ENCODE results near the gene INSYN2B. TPM values are rescaled to one million over a fixed set of nuclear protein-coding genes. Genes with fewer than 3 reads are reported as not detected.

INSYN2B gene
- total RNA-seq, 4 donors from 2014 or later = not detected

- DNase-seq = no peak
- no peak for TF ChIP-seq POLR2A (IDR thresholded peaks at IDR 0.05)
- TF ChIP-seq, protein P1, sequence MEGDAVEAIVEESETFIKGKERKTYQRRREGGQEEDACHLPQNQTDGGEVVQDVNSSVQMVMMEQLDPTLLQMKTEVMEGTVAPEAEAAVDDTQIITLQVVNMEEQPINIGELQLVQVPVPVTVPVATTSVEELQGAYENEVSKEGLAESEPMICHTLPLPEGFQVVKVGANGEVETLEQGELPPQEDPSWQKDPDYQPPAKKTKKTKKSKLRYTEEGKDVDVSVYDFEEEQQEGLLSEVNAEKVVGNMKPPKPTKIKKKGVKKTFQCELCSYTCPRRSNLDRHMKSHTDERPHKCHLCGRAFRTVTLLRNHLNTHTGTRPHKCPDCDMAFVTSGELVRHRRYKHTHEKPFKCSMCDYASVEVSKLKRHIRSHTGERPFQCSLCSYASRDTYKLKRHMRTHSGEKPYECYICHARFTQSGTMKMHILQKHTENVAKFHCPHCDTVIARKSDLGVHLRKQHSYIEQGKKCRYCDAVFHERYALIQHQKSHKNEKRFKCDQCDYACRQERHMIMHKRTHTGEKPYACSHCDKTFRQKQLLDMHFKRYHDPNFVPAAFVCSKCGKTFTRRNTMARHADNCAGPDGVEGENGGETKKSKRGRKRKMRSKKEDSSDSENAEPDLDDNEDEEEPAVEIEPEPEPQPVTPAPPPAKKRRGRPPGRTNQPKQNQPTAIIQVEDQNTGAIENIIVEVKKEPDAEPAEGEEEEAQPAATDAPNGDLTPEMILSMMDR (IDR thresholded peaks at IDR 0.05) = no peak
- intact Hi-C loops (cut with DNase I) = no loop called here
- H3K4me1 ChIP-seq = no peaks in the 10 kb centered on the region
- no peak overlapping the region for H3K27ac ChIP-seq
- H3K4me3 ChIP-seq (replicated peaks in 1 of 3) = no peak overlapping the region
- no peaks in the 10 kb centered on the region for H3K36me3 ChIP-seq
- 51 to 56% methylated on average over 11 of the region's 11 CpGs for WGBS, 2 donors
- no peaks in the 10 kb centered on the region for H3K27me3 ChIP-seq
- no peaks in the 10 kb centered on the region for H3K9me3 ChIP-seq
Measured at GRCh38 chr5:170012622-170013021, 32.3 kb upstream of the INSYN2B start.

DNA sequence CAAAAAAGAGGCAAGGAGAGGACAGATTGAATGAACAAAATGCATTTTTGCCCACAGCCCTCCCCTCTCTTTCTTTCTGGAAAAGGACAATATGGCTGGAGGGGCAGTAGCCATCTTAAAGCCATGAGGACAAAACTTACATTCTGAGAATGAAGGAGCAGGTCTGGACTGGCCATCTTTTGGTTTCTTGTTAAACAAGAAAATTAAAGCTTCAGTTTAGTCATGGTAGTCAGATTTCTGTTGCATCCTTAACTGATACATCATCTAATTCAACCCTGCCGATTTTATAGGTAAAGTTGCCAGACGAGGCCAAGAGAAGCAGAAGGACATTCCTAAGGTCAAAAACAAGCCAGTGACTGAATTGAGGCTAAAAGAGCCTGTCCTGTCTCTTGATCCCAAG lies 31.5 kb upstream of the INSYN2B start:
- TF ChIP-seq, protein P1 (IDR thresholded peaks at IDR 0.05) = no peak
- TF ChIP-seq POLR2A (IDR thresholded peaks at IDR 0.05) = no peak
- Histone ChIP-seq H3K36me3 (no peaks in the 10 kb centered on the region), H3K4me3 (replicated peaks in 1 of 3) (no peak overlapping the region), H3K9me3 (no peaks in the 10 kb centered on the region), H3K27ac (no peak overlapping the region), H3K27me3 (no peaks in the 10 kb centered on the region), H3K4me1 (no peaks in the 10 kb centered on the region)
- 83 to 90% methylated on average over 2 of the region's 2 CpGs for WGBS, 2 donors
- no peak for DNase-seq
- intact Hi-C loops (cut with DNase I) = no loop called here

DNA sequence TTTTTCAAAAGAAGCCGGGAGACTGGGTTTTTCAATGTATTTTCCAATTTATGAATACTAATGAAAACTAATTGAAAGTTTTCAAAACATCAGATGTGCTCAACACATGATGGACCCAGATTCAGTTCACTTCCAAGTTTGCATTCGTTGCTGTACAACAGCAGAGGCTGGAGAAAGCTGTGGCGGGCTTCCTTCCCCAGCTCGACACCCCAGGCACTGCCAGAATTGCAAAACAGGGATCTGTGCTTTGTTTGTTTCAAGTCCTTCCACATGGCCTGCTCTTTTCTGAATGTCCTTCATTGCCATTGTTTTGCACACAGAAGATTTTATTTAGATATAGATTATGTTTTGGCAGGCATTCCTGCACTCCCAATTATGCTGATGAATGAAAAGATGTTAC lies 30.3 kb upstream of the INSYN2B start:
- WGBS, 2 donors = 80 to 81% methylated on average over 4 of the region's 4 CpGs
- Histone ChIP-seq H3K27ac (no peak overlapping the region), H3K36me3 (no peaks in the 10 kb centered on the region), H3K9me3 (no peaks in the 10 kb centered on the region), H3K4me1 (no peaks in the 10 kb centered on the region), H3K4me3 (replicated peaks in 1 of 3) (no peak overlapping the region), H3K27me3 (no peaks in the 10 kb centered on the region)
- no peak for TF ChIP-seq POLR2A (IDR thresholded peaks at IDR 0.05)
- TF ChIP-seq, protein P1 (IDR thresholded peaks at IDR 0.05) = no peak
- DNase-seq = no peak
- intact Hi-C loops (cut with DNase I) = no loop called here

GRCh38 chr5:170008376-170008775 lies 28.1 kb upstream of the INSYN2B start:
- no peak for DNase-seq
- Histone ChIP-seq H3K4me1 (no peaks in the 10 kb centered on the region), H3K4me3 (replicated peaks in 1 of 3) (no peak overlapping the region), H3K9me3 (no peaks in the 10 kb centered on the region), H3K36me3 (no peaks in the 10 kb centered on the region), H3K27ac (no peak overlapping the region), H3K27me3 (no peaks in the 10 kb centered on the region)
- intact Hi-C loops (cut with DNase I) = no loop called here
- TF ChIP-seq, protein P1 (IDR thresholded peaks at IDR 0.05) = no peak
- no peak for TF ChIP-seq POLR2A (IDR thresholded peaks at IDR 0.05)
- 80 to 81% methylated on average over 6 of the region's 6 CpGs for WGBS, 2 donors

DNA sequence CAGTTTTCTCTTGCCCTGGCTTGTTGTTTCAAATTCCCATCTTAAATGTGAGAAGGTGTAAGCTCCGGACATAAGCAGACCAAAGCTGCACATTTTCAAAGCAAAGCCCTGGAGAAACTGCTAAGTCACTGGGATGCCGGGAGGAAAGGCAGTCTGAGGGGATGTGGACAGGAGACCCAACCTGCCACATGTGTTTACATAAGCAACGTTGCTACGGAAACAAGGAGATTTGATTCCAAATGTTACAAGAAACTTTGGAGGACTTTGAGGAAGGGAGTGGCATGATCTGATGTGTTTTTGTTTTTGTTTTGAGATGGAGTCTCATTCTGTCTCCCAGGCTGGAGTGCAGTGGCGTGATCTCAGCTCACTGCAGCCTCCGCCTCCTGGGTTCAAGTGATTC lies 25.7 kb upstream of the INSYN2B start:
- intact Hi-C loops (cut with DNase I) = no loop called here
- WGBS, 2 donors = 46 to 51% methylated on average over 6 of the region's 6 CpGs
- TF ChIP-seq POLR2A (IDR thresholded peaks at IDR 0.05) = no peak
- TF ChIP-seq, protein P1 (IDR thresholded peaks at IDR 0.05) = no peak
- Histone ChIP-seq H3K27ac (no peak overlapping the region), H3K36me3 (no peaks in the 10 kb centered on the region), H3K4me1 (no peaks in the 10 kb centered on the region), H3K4me3 (replicated peaks in 1 of 3) (no peak overlapping the region), H3K27me3 (no peaks in the 10 kb centered on the region), H3K9me3 (no peaks in the 10 kb centered on the region)
- no peak for DNase-seq

Data from thyroid gland (tissue), 4 donors.